ENCODE measurements around the gene TPPP2. TPM values are rescaled to one million over a fixed set of nuclear protein-coding genes. Genes with fewer than 3 reads are reported as not detected.
"Not testable (repeated sequence)": the region's sequence is repeated elsewhere in the genome, so short reads cannot be mapped to it uniquely, and the experiment has no call there.

Gene TPPP2
- 1 to 10 TPM in 3 of 4 donors, under 1 TPM in 1; 0.90 to 3.2 (median 2.5) TPM for total RNA-seq
- 1 to 10 TPM in 2 of 3 donors, not detected in 1; 1.3 to 2.0 TPM for polyA plus RNA-seq
- long read RNA-seq, donor 1, partial matches to known transcripts, result 0 of 1 reads
- long read RNA-seq, donor 1, other reads (novel, unspliced or antisense), result 1 of 1 reads
- long read RNA-seq, donor 2, partial matches to known transcripts, result 0 of 1 reads
- long read RNA-seq, donor 2, other reads (novel, unspliced or antisense), result 0 of 1 reads

GRCh38 chr14:21029917-21030316 is at the start of gene TPPP2:
Gene TPPP2, plus strand, starts transcription at chr14:21030217. Its CDS starts 365 bp downstream, at chr14:21030582.
- ATAC-seq (no peak), DNase-seq (no peak)
- intact Hi-C loops (cut with DNase I), result no loop called here
- 75 to 88% (median 83%) methylated on average over 5 of the region's 5 CpGs for WGBS, 3 donors
- no peaks in the 10 kb centered on the region for H3K36me3 ChIP-seq (ENCODE audit: insufficient read depth in 1 of 2, low read depth in 1 of 2)
- no peak for TF ChIP-seq CTCF (IDR thresholded peaks at IDR 0.05)
- H3K4me3 ChIP-seq, result no peak within 1 kb of the TSS
- H3K27me3 ChIP-seq (ENCODE audit: insufficient read depth in 3 of 3, low read length in 2 of 3), result no peaks in the 10 kb centered on the region
- no peaks in the 10 kb centered on the region for H3K9me3 ChIP-seq
- peak within 1 kb of the TSS; percentile 53 for H3K27ac ChIP-seq
- peaks cover 25% of the 10 kb centered on the region for H3K4me1 ChIP-seq

GRCh38 chr14:20980906-20981305 is 49.1 kb upstream of the TPPP2 start:
- WGBS, 3 donors, result 61 to 90% (median 67%) methylated on average over 1 of the region's 1 CpG
- no peak overlapping the region for H3K27ac ChIP-seq
- H3K27me3 ChIP-seq (ENCODE audit: insufficient read depth in 3 of 3, low read length in 2 of 3), result no peaks in the 10 kb centered on the region
- no peaks in the 10 kb centered on the region for H3K9me3 ChIP-seq
- TF ChIP-seq CTCF (IDR thresholded peaks at IDR 0.05), result no peak
- no peak for DNase-seq
- intact Hi-C loops (cut with DNase I), result no loop called here
- H3K4me3 ChIP-seq, result no peak overlapping the region
- H3K36me3 ChIP-seq (ENCODE audit: insufficient read depth in 1 of 2, low read depth in 1 of 2), result no peaks in the 10 kb centered on the region
- no peak for ATAC-seq
- H3K4me1 ChIP-seq, result no peaks in the 10 kb centered on the region

- intact Hi-C loops (cut with DNase I), result loop anchor here in 1 of 2 donors (1.0 kb wide), 1 partner anchor 21 kb away; no protein-coding TSS in a partner anchor
- no peaks in the 10 kb centered on the region for H3K9me3 ChIP-seq
- no peak for TF ChIP-seq CTCF (IDR thresholded peaks at IDR 0.05)
- ATAC-seq (no peak), DNase-seq (no peak)
- H3K4me3 ChIP-seq, result no peak overlapping the region
- WGBS, 3 donors, result 42 to 62% (median 46%) methylated on average over 2 of the region's 2 CpGs
- H3K4me1 ChIP-seq, result no peaks in the 10 kb centered on the region
- no peaks in the 10 kb centered on the region for H3K27me3 ChIP-seq (ENCODE audit: insufficient read depth in 3 of 3, low read length in 2 of 3)
- no peaks in the 10 kb centered on the region for H3K36me3 ChIP-seq (ENCODE audit: insufficient read depth in 1 of 2, low read depth in 1 of 2)
- no peak overlapping the region for H3K27ac ChIP-seq
Observed at GRCh38 chr14:20982646-20983369, 47.2 kb upstream of the TPPP2 start.

- H3K36me3 ChIP-seq (ENCODE audit: insufficient read depth in 1 of 2, low read depth in 1 of 2); intact Hi-C loops (cut with DNase I); H3K9me3 ChIP-seq; H3K4me3 ChIP-seq; H3K27me3 ChIP-seq (ENCODE audit: insufficient read depth in 3 of 3, low read length in 2 of 3); H3K4me1 ChIP-seq; ATAC-seq; DNase-seq; H3K27ac ChIP-seq: not testable (repeated sequence)
- WGBS, 3 donors, result 92 to 95% (median 94%) methylated on average over 4 of the region's 4 CpGs
Observed at GRCh38 chr14:20985650-20986049, 44.4 kb upstream of the TPPP2 start.

- H3K27me3 ChIP-seq (ENCODE audit: insufficient read depth in 3 of 3, low read length in 2 of 3), result no peaks in the 10 kb centered on the region
- TF ChIP-seq CTCF (IDR thresholded peaks at IDR 0.05), result no peak
- intact Hi-C loops (cut with DNase I), result no loop called here
- no peak overlapping the region for H3K27ac ChIP-seq
- H3K9me3 ChIP-seq, result no peaks in the 10 kb centered on the region
- ATAC-seq (peak in 2 of 4 donors; percentile 16 to 23), DNase-seq (no peak)
- 14 to 34% (median 25%) methylated on average over 2 of the region's 2 CpGs for WGBS, 3 donors
- H3K4me1 ChIP-seq, result peaks cover 7% of the 10 kb centered on the region
- H3K4me3 ChIP-seq, result no peak overlapping the region
- H3K36me3 ChIP-seq (ENCODE audit: insufficient read depth in 1 of 2, low read depth in 1 of 2), result peaks cover 0 to 7% of the 10 kb centered on the region in 2 donors
Observed at GRCh38 chr14:20986811-20987210, 43.2 kb upstream of the TPPP2 start.
